Measurements from ENCODE around the gene LARP4B.
A peak's percentile ranks its signal among the peaks of the same experiment; 100 is the strongest.

LARP4B gene

GRCh38 chr10:865924-866576, 65.5 kb downstream of the LARP4B start:
- no peak for DNase-seq

GRCh38 chr10:865257-865656, 66.2 kb downstream of the LARP4B start:
- no peak for DNase-seq

- no peak for DNase-seq
These were observed 71.0 kb downstream of the LARP4B start for GRCh38 chr10:860519-860918.

- peak; percentile 37 for DNase-seq
These were observed 74.9 kb downstream of the LARP4B start for GRCh38 chr10:856416-857157.

- no peak for DNase-seq
These were observed 75.8 kb downstream of the LARP4B start for GRCh38 chr10:855671-856070.

- no peak for DNase-seq
These were observed 76.4 kb downstream of the LARP4B start for GRCh38 chr10:855079-855478.

- no peak for DNase-seq
These were observed 78.5 kb downstream of the LARP4B start for GRCh38 chr10:853017-853416.

GRCh38 chr10:852386-852785, 79.1 kb downstream of the LARP4B start:
- no peak for DNase-seq

GRCh38 chr10:851901-852300, 79.6 kb downstream of the LARP4B start:
- no peak for DNase-seq

GRCh38 chr10:850093-850492, 81.4 kb downstream of the LARP4B start:
- no peak for DNase-seq

- no peak for DNase-seq
These were observed 83.6 kb downstream of the LARP4B start for GRCh38 chr10:847868-848267.

- DNase-seq = peak; percentile 42
These were observed 85.3 kb downstream of the LARP4B start for GRCh38 chr10:846126-846685.

- no peak for DNase-seq
These were observed 86.0 kb downstream of the LARP4B start for GRCh38 chr10:845526-845925.

GRCh38 chr10:844552-844951, 87.0 kb downstream of the LARP4B start:
- DNase-seq = peak; percentile 25

- no peak for DNase-seq
These were observed 87.8 kb downstream of the LARP4B start for GRCh38 chr10:843703-844102.

GRCh38 chr10:842795-843194, 88.7 kb downstream of the LARP4B start:
- DNase-seq = no peak

- DNase-seq = no peak
These were observed 90.0 kb downstream of the LARP4B start for GRCh38 chr10:841535-841934.

- DNase-seq = no peak
These were observed 91.8 kb downstream of the LARP4B start for GRCh38 chr10:839550-840205.

- no peak for DNase-seq
These were observed 94.7 kb downstream of the LARP4B start for GRCh38 chr10:836782-837181.

- DNase-seq = no peak
These were observed 97.0 kb downstream of the LARP4B start for GRCh38 chr10:834493-834892.

GRCh38 chr10:829241-829640, 102.3 kb downstream of the LARP4B start:
- DNase-seq = no peak

- no peak for DNase-seq
These were observed 103.3 kb downstream of the LARP4B start for GRCh38 chr10:828191-828590.

- no peak for DNase-seq
These were observed 106.6 kb downstream of the LARP4B start for GRCh38 chr10:824946-825345.

- peak; percentile 39 for DNase-seq
These were observed 107.0 kb downstream of the LARP4B start for GRCh38 chr10:824497-824896.
